Activated CD8-positive, alpha-beta T cell treated with anti-CD3 and anti-CD28 coated beads, Interleukin-2, amount 10 ng/mL, durations not matched to agents 7 days and 5 days (primary cell): Measurements from ENCODE around the gene EFNA3. TPM values are rescaled to one million over a fixed set of nuclear protein-coding genes. Genes with fewer than 3 reads are reported as not detected.

Experiments
- ATAC-seq: fragments of 150-1000 bp; cut with Tn5 transposase; one replicate; pipeline ENCODE4 v1.10.0; 2021; ENCODE audit warnings: moderate library complexity
- CTCF ChIA-PET: fragments of 350-600 bp; sonication (Branson Sonifier 250); formaldehyde crosslinking; loops from one replicate; lab custom pipeline; 2021; ENCODE audit warnings: antibody characterized with exemption; lab: Charles Lee
- POLR2A ChIA-PET: fragments of 350-600 bp; sonication (Branson Sonifier 250); formaldehyde crosslinking; loops from one replicate; lab custom pipeline; 2021; ENCODE audit warnings: antibody characterized with exemption; lab: Charles Lee
- DNase-seq: peaks from one replicate; pipeline ENCODE4 v3.0.0-alpha.2; 2020
- H3K27ac Mint-ChIP-seq: one replicate; pipeline ENCODE4 v1.8.0; 2021; ENCODE audit warnings: mild to moderate bottlenecking, mixed read lengths
- H3K27me3 Mint-ChIP-seq: one replicate; pipeline ENCODE4 v1.8.0; 2021; ENCODE audit warnings: low read depth, mixed read lengths
- H3K36me3 Mint-ChIP-seq: one replicate; pipeline ENCODE4 v1.8.0; 2021; ENCODE audit warnings: low read depth, mixed read lengths
- H3K4me1 Mint-ChIP-seq: one replicate; pipeline ENCODE4 v1.8.0; 2021; ENCODE audit warnings: low read depth, mixed read lengths
- H3K4me3 Mint-ChIP-seq: one replicate; pipeline ENCODE4 v1.8.0; 2021; ENCODE audit warnings: mild to moderate bottlenecking, mixed read lengths
- H3K9me3 Mint-ChIP-seq: one replicate; pipeline ENCODE4 v1.8.0; 2022; ENCODE audit warnings: mixed read lengths; ENCODE audit not compliant: insufficient read depth
- total RNA-seq, 2 experiments: library from RNA; stranded (reverse); gene quantifications; one replicate each; pipeline ENCODE4 v1.2.3, GENCODE V29; 2021

Gene EFNA3
- total RNA-seq, 2 experiments from 2014 or later = 3.8 to 5.5 TPM

DNA sequence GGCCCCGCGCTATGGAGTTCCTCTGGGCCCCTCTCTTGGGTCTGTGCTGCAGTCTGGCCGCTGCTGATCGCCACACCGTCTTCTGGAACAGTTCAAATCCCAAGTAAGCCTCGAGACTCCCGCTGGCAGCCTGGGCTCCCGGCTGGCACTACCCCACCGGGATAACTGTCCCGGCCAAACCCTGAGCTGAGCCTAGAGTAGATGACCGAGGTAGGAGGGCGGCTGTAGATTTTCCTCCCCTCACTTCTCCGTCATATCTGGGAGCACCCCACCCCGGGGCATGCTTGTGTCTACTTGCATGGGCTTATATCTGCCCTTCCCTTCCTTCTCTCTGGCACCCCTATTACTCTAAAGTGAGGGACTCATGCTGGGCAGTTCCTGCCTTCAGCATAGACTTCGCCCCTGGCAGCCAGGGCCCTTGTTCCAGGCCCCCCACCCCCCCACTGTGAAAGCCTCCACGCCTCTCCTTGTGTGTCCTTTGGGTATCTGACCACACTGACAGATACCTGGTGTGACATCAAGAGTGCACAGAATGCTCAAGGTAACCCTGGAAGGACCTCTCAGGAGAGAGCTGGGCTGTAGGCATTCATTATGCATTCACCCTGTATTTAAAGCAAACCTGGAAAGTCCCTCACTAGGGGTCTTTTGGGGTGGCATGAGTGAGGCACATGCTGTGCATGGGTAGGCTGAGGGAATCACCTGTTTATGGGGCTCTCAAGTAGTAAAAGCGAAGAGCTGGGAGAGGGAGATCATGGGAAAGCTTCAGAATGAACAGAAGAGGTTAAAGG lies 49.5 kb downstream of the EFNA3 start:
- H3K4me1 Mint-ChIP-seq = peaks cover 30% of the 10 kb centered on the region
- ChIA-PET POLR2A (interaction anchor here (1.0 to 1.2 kb wide), 3 partner anchors 21 to 152 kb away, joined by 3 to 4 read pairs (median 3); partner anchors contain the start of gene KRTCAP2), CTCF (interaction anchor here (0.9 to 3.5 kb wide), 7 partner anchors 12 to 79 kb away, joined by 3 to 14 read pairs (median 9); partner anchors contain the start of gene KRTCAP2)
- no peak overlapping the region for H3K27ac Mint-ChIP-seq
- no peaks in the 10 kb centered on the region for H3K9me3 Mint-ChIP-seq
- H3K4me3 Mint-ChIP-seq = peak overlapping the region; percentile 68
- ATAC-seq = no peak
- H3K27me3 Mint-ChIP-seq = peaks cover 48% of the 10 kb centered on the region
- H3K36me3 Mint-ChIP-seq = no peaks in the 10 kb centered on the region
- no peak for DNase-seq

DNA sequence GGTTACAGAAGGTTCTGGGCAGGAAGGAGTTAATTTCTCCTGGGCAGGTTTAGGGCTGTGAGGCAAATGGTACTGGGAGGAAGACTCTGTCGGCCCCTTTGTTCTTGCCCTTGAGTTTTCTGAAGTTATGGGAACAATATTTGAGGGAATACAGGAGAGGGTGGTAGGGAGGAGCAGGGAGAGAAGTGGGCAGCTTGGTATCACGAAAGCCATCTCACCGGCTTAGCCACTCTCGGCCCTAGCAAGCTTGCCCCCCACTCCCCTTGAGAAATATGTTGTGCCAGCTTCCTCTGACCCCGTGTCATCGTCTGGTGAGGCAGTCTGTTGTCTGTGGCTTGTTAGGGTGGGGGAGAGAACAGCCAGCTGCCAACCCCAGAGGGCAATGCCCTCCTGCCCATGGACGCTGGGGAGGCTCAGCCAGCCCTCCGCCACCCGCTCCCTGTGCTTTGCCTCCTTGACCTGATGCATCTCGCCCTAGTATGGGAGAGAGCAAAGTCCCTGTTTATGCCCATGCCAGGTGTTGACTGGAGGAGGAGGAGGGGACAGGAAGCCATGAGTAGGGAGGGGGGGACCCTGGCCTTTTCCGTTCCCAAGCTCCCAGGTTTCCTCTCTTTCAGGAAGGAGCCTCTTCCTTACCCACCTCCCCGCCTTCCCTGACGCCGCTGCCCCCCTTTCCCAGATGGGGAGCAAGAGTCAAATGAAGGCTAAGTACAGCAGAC lies 50.3 kb downstream of the EFNA3 start:
- ChIA-PET CTCF (interaction anchor here (0.9 to 3.5 kb wide), 7 partner anchors 13 to 78 kb away, joined by 3 to 14 read pairs (median 9); partner anchors contain the start of gene KRTCAP2), POLR2A (interaction anchor here (1.0 to 1.2 kb wide), 3 partner anchors 21 to 153 kb away, joined by 3 to 4 read pairs (median 3); partner anchors contain the start of gene KRTCAP2)
- peaks cover 30% of the 10 kb centered on the region for H3K4me1 Mint-ChIP-seq
- no peak for ATAC-seq
- H3K27me3 Mint-ChIP-seq = peaks cover 43% of the 10 kb centered on the region
- no peaks in the 10 kb centered on the region for H3K9me3 Mint-ChIP-seq
- H3K36me3 Mint-ChIP-seq = no peaks in the 10 kb centered on the region
- H3K27ac Mint-ChIP-seq = no peak overlapping the region
- DNase-seq = no peak
- H3K4me3 Mint-ChIP-seq = no peak overlapping the region

DNA sequence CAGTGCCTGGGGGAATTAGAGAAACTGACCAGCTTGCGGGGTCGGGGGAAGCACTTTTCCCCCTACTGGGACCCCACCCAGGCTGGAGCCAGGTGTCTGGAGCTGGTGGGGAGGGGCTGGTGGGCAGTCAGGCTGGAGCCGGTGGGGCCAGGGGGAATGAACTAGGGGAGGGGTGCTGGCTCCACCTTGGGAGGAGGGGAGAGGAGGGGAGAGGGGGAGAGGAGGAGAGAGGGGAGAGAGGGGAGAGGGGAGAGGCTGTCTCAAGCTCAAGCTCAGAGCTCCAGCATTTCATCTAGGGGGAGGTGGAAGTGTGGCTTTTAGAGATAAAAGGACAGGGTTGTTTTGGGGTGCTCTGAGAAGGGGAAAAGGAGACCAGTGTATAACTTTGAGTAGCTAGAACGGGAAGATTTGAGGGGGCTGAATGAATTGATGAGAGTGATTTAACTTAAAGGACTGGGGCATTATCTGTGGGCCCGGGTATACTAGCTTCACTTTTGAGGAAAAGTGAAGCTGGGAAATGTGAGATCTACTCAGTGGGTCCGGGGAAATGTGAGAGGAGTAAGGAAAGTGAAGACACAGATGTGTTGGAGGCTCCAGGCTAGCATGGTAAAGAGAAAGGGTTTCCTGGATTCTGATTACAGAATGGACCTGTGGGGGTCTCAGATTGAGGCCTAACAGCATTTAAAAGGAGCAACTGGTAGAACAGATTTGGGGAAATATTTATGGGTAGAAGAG lies 51.8 kb downstream of the EFNA3 start:
- Mint-ChIP-seq H3K4me1 (peaks cover 40% of the 10 kb centered on the region), H3K4me3 (no peak overlapping the region), H3K9me3 (no peaks in the 10 kb centered on the region), H3K36me3 (no peaks in the 10 kb centered on the region), H3K27ac (peak overlapping the region; percentile 3), H3K27me3 (peaks cover 33% of the 10 kb centered on the region)
- ChIA-PET CTCF (interaction anchor here (0.9 to 3.5 kb wide), 6 partner anchors 38 to 79 kb away, joined by 3 to 14 read pairs (median 6); partner anchors contain the start of genes ADAM15 and KRTCAP2), POLR2A (interaction anchor here (0.6 kb wide), 1 partner anchor 194 kb away, joined by 3 read pairs; the partner anchor contains the start of gene PMVK)
- DNase-seq (no peak), ATAC-seq (no peak)

DNA sequence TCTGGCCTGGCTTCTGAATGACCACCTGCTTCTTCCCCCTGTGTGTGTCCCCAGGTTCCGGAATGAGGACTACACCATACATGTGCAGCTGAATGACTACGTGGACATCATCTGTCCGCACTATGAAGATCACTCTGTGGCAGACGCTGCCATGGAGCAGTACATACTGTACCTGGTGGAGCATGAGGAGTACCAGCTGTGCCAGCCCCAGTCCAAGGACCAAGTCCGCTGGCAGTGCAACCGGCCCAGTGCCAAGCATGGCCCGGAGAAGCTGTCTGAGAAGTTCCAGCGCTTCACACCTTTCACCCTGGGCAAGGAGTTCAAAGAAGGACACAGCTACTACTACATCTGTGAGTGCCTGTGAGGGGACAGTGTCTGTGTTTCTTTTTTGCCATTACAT lies 52.6 kb downstream of the EFNA3 start:
- CTCF ChIA-PET = interaction anchor here (0.9 to 3.2 kb wide), 5 partner anchors 37 to 80 kb away, joined by 3 to 13 read pairs (median 6); partner anchors contain the start of genes ADAM15 and KRTCAP2
- Mint-ChIP-seq H3K4me1 (peaks cover 45% of the 10 kb centered on the region), H3K36me3 (no peaks in the 10 kb centered on the region), H3K27ac (no peak overlapping the region), H3K4me3 (no peak overlapping the region), H3K27me3 (peaks cover 28% of the 10 kb centered on the region), H3K9me3 (no peaks in the 10 kb centered on the region)
- DNase-seq (no peak), ATAC-seq (no peak)
- POLR2A ChIA-PET = no interaction called here

DNA sequence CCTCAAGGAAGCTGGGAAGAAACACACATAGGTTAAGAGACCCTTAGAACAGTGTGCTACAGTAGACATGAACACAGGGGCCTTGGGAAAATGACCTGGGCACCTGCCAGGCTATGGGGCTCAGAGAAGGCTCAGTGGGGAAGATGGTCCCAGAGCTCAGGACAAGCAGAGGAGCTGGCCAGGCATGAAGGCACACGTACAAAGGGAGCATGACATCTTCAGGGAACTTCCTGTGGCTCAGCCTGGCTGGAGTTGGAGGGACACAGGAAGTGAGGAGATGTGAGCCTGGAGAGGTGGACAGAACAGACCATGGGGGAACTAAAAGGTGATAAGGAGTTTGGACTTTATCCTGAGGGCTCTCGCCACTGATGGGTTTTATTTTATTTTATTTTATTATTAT lies 53.2 kb downstream of the EFNA3 start:
- peaks cover 45% of the 10 kb centered on the region for H3K4me1 Mint-ChIP-seq
- peak overlapping the region; percentile 23 for H3K27ac Mint-ChIP-seq
- DNase-seq (no peak), ATAC-seq (no peak)
- CTCF ChIA-PET = interaction anchor here (1.1 to 1.6 kb wide), 2 partner anchors 40 to 47 kb away, joined by 3 to 6 read pairs; no protein-coding TSS in a partner anchor
- H3K9me3 Mint-ChIP-seq = no peaks in the 10 kb centered on the region
- no peaks in the 10 kb centered on the region for H3K36me3 Mint-ChIP-seq
- peaks cover 24% of the 10 kb centered on the region for H3K27me3 Mint-ChIP-seq
- POLR2A ChIA-PET = no interaction called here
- no peak overlapping the region for H3K4me3 Mint-ChIP-seq

DNA sequence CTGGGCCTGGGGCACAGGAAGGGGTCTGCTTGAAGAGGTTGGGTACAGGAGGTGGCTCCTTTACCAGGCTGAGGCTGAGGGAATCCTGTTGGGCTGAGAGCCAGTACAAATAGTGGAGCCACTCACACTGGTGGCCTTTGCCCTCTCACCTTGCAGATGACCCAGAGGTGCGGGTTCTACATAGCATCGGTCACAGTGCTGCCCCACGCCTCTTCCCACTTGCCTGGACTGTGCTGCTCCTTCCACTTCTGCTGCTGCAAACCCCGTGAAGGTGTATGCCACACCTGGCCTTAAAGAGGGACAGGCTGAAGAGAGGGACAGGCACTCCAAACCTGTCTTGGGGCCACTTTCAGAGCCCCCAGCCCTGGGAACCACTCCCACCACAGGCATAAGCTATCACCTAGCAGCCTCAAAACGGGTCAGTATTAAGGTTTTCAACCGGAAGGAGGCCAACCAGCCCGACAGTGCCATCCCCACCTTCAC lies 55.2 kb downstream of the EFNA3 start:
- DNase-seq (no peak), ATAC-seq (no peak)
- POLR2A ChIA-PET = interaction anchor here (1.1 kb wide), 1 partner anchor 45 kb away, joined by 3 read pairs; no protein-coding TSS in a partner anchor
- Mint-ChIP-seq H3K4me3 (no peak overlapping the region), H3K36me3 (peaks cover 15% of the 10 kb centered on the region), H3K4me1 (peaks cover 45% of the 10 kb centered on the region), H3K9me3 (no peaks in the 10 kb centered on the region), H3K27ac (no peak overlapping the region), H3K27me3 (peaks cover 5% of the 10 kb centered on the region)
- CTCF ChIA-PET = interaction anchor here (2.3 to 5.7 kb wide), 4 partner anchors 33 to 48 kb away, joined by 9 to 41 read pairs (median 27); partner anchors contain the start of gene KRTCAP2

DNA sequence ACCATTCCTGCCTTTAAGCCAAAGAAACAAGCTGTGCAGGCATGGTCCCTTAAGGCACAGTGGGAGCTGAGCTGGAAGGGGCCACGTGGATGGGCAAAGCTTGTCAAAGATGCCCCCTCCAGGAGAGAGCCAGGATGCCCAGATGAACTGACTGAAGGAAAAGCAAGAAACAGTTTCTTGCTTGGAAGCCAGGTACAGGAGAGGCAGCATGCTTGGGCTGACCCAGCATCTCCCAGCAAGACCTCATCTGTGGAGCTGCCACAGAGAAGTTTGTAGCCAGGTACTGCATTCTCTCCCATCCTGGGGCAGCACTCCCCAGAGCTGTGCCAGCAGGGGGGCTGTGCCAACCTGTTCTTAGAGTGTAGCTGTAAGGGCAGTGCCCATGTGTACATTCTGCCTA lies 55.7 kb downstream of the EFNA3 start:
- no peak for ATAC-seq
- Mint-ChIP-seq H3K27me3 (peaks cover 3% of the 10 kb centered on the region), H3K9me3 (no peaks in the 10 kb centered on the region), H3K4me1 (peaks cover 43% of the 10 kb centered on the region), H3K27ac (no peak overlapping the region), H3K36me3 (peaks cover 17% of the 10 kb centered on the region), H3K4me3 (peak overlapping the region; percentile 98)
- ChIA-PET CTCF (interaction anchor here (1.4 to 5.7 kb wide), 6 partner anchors 33 to 116 kb away, joined by 3 to 41 read pairs (median 18); partner anchors contain the start of gene KRTCAP2), POLR2A (interaction anchor here (1.0 to 1.1 kb wide), 2 partner anchors 9 to 30 kb away, joined by 3 read pairs; no protein-coding TSS in a partner anchor)
- DNase-seq = no peak

DNA sequence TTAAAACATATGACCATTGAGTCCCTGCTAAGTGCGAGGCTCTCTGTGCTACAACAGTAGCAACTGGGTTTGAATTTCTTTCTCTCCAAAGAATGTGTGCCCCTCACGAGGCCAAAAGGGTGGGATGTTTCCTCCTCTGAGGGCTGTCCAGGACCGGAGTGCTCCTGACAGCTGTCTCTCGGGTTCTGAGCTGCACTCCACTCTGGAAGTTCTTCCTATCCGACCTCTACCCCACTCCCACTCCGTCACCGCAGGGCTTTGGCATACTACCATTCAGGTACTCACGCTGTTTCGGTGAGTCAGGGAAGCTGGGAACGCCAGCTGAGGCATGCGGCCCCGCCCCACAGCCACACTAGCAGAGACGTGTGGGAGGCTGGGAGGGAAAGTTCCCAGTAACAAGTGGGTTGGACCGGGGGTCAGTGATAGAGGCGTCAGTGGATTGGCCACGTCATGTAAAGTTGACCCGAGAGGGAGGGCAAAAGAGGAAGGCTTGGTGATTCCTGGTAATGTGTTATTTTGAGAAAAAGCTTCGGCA lies 56.3 kb downstream of the EFNA3 start:
- ChIA-PET CTCF (interaction anchor here (1.0 to 5.7 kb wide), 7 partner anchors 32 to 117 kb away, joined by 3 to 41 read pairs (median 17); partner anchors contain the start of gene KRTCAP2), POLR2A (interaction anchor here (0.5 to 1.4 kb wide), 9 partner anchors 9 to 365 kb away, joined by 3 to 9 read pairs (median 3); partner anchors contain the start of gene CKS1B)
- peaks cover 43% of the 10 kb centered on the region for H3K4me1 Mint-ChIP-seq
- no peaks in the 10 kb centered on the region for H3K27me3 Mint-ChIP-seq
- H3K36me3 Mint-ChIP-seq = peaks cover 22% of the 10 kb centered on the region
- DNase-seq = peak; percentile 36
- peak overlapping the region; percentile 99 for H3K27ac Mint-ChIP-seq
- H3K4me3 Mint-ChIP-seq = peak overlapping the region; percentile 98
- no peak for ATAC-seq
- no peaks in the 10 kb centered on the region for H3K9me3 Mint-ChIP-seq

DNA sequence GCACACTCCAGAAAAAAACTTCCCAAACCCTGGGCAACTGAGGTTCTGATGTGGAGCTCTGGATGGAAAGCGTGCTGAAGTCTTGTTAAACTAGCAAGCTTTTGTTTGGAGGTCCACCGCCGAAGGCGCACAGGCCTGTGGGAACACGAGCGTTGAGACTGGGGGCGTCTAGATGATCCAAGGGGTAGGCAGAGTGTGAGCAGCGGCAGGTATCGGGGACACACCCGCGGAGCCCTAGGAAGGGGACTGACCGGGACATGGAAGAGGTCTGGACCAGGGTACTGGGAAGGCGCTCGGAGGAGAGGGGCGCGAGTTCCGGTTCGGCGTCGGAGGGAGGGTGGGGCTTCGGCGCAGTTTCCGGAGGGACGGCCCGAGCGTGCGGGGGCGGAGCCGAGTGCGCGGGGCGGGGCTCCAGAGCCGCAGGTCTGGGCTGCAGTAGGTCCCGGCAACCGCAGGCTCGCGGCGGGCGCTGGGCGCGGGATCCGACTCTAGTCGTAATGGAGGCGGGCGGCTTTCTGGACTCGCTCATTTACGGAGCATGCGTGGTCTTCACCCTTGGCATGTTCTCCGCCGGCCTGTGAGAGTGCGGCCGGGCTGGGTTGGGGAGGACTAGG lies 56.9 kb downstream of the EFNA3 start, which contains the start of gene SLC50A1:
Gene SLC50A1, plus strand, starts transcription at position 438 of the 614 bp plus-strand sequence. Its CDS starts 60 bp downstream, at position 498.
- Mint-ChIP-seq H3K9me3 (no peaks in the 10 kb centered on the region), H3K4me3 (peak within 1 kb of the TSS; percentile 98), H3K36me3 (peaks cover 24% of the 10 kb centered on the region), H3K27me3 (no peaks in the 10 kb centered on the region), H3K27ac (peak within 1 kb of the TSS; percentile 99), H3K4me1 (peaks cover 47% of the 10 kb centered on the region)
- ATAC-seq (peak; percentile 84), DNase-seq (peak; percentile 95)
- CTCF ChIA-PET = interaction anchor here (1.0 to 5.7 kb wide), 7 partner anchors 32 to 117 kb away, joined by 3 to 41 read pairs (median 17); partner anchors contain the start of gene KRTCAP2
- POLR2A ChIA-PET = interaction anchor here (0.5 to 1.4 kb wide), 9 partner anchors 10 to 364 kb away, joined by 3 to 9 read pairs (median 3); partner anchors contain the start of gene CKS1B
